ENCODE data around the gene FARS2.

DNA sequence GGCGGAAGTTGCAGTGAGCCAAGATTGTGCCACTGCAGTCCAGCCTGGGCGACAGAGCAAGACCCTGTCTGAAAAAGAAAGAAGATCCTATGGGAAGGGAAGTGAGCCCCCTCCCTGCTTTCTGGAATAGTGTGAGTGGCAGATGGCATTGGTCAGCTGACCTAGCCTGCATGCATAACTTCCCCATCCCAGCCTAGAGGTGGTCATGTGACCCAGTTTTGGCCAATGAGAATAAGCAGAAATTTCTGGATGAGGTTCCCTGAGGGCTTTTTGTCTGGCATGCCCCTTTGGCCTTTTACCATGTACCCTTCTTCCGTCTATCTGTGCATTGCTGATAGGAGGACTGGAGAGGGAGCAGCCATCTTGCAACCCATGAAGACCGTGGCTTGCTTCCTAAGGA lies 476.1 kb downstream of the FARS2 start:
- TF ChIP-seq, protein P1, sequence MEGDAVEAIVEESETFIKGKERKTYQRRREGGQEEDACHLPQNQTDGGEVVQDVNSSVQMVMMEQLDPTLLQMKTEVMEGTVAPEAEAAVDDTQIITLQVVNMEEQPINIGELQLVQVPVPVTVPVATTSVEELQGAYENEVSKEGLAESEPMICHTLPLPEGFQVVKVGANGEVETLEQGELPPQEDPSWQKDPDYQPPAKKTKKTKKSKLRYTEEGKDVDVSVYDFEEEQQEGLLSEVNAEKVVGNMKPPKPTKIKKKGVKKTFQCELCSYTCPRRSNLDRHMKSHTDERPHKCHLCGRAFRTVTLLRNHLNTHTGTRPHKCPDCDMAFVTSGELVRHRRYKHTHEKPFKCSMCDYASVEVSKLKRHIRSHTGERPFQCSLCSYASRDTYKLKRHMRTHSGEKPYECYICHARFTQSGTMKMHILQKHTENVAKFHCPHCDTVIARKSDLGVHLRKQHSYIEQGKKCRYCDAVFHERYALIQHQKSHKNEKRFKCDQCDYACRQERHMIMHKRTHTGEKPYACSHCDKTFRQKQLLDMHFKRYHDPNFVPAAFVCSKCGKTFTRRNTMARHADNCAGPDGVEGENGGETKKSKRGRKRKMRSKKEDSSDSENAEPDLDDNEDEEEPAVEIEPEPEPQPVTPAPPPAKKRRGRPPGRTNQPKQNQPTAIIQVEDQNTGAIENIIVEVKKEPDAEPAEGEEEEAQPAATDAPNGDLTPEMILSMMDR (IDR thresholded peaks at IDR 0.05; ENCODE audit: poor library complexity, severe bottlenecking): no peak
- TF ChIP-seq POLR2AphosphoS5 (IDR thresholded peaks at IDR 0.05): no peak
- no peak for TF ChIP-seq EP300 (conservative IDR thresholded peaks at IDR 0.05; ENCODE audit: poor library complexity, severe bottlenecking)
